Endodermal cell (in vitro differentiated cells): ENCODE data around the gene MTFR1L. TPM values are rescaled to one million over a fixed set of nuclear protein-coding genes. Genes with fewer than 3 reads are reported as not detected.

Source experiments
- DNase-seq: peaks from one replicate; pipeline ENCODE4 v3.0.0-alpha.2; 2017
- H3K27ac ChIP-seq: 2 replicates; pipeline ENCODE4 v1.5.1; 2013; ENCODE audit warnings: mild to moderate bottlenecking, low read depth, low read length, moderate library complexity
- H3K27me3 ChIP-seq: 2 replicates; pipeline ENCODE4 v1.6.1; 2013; ENCODE audit warnings: mild to moderate bottlenecking, low read length, moderate library complexity; ENCODE audit not compliant: insufficient read depth, control insufficient read depth, poor library complexity, severe bottlenecking
- H3K36me3 ChIP-seq: 2 replicates; pipeline ENCODE4 v1.7.0; 2013; ENCODE audit warnings: mild to moderate bottlenecking, low read length, moderate library complexity; ENCODE audit not compliant: control insufficient read depth, insufficient read depth
- H3K4me1 ChIP-seq: one replicate; pipeline ENCODE4 v1.7.0; 2013; ENCODE audit warnings: low read length; ENCODE audit not compliant: control insufficient read depth, insufficient read depth
- H3K4me3 ChIP-seq: 2 replicates; pipeline ENCODE4 v1.5.1; 2013; ENCODE audit warnings: mild to moderate bottlenecking, low read length, moderate library complexity
- H3K9ac ChIP-seq: 2 replicates; pipeline ENCODE4 v1.6.1; 2013; ENCODE audit warnings: mild to moderate bottlenecking, low read length, moderate library complexity; ENCODE audit not compliant: poor library complexity, severe bottlenecking; ENCODE audit errors: extremely low read depth
- H3K9me3 ChIP-seq: 2 replicates; pipeline ENCODE4 v1.6.1; 2013; ENCODE audit warnings: mild to moderate bottlenecking, low read length, moderate library complexity; ENCODE audit not compliant: control insufficient read depth
- H3K27ac Mint-ChIP-seq: 2 replicates; pipeline ENCODE4 v1.8.0; 2020; ENCODE audit warnings: mixed read lengths
- H3K27me3 Mint-ChIP-seq: 2 replicates; pipeline ENCODE4 v1.8.0; 2021; ENCODE audit warnings: mild to moderate bottlenecking, mixed read lengths; ENCODE audit not compliant: insufficient read depth
- H3K36me3 Mint-ChIP-seq: 2 replicates; pipeline ENCODE4 v1.8.0; 2020; ENCODE audit warnings: low read depth, mixed read lengths
- H3K4me1 Mint-ChIP-seq: 2 replicates; pipeline ENCODE4 v1.8.0; 2020; ENCODE audit warnings: mixed read lengths
- H3K4me3 Mint-ChIP-seq: 2 replicates; pipeline ENCODE4 v1.8.0; 2020; ENCODE audit warnings: mild to moderate bottlenecking, moderate library complexity, mixed read lengths
- H3K9me3 Mint-ChIP-seq: 2 replicates; pipeline ENCODE4 v1.8.0; 2020; ENCODE audit warnings: mild to moderate bottlenecking, mixed read lengths
- CTCF ChIP-seq: fragments of 200-600 bp; sonication (generic); conservative IDR thresholded peaks from 2 replicates; pipeline ENCODE4 v1.5.0; 2021; ENCODE audit warnings: antibody characterized with exemption, mild to moderate bottlenecking
- WGBS, 2 experiments: methylation state at CpG; one replicate each; pipeline versions ENCODE4 v1.1.5 to v1.1.7; 2013; ENCODE audit warnings: missing lambda C conversion rate in 2 of 2, mixed read lengths in 1 of 2; ENCODE audit not compliant: insufficient coverage in 1 of 2, insufficient read length in 1 of 2; 5-methylcytosine and 5-hydroxymethylcytosine counted together
- total RNA-seq, 2 donors: library from RNA; stranded (reverse); fragmentation: NEBNext Ultra II Directional in 1 of 2; extraction: Animal tissue kit (Norgen Biotek cat#: 25700) in 1 of 2; gene quantifications; 2 replicates in 1 of 2; 3 replicates in 1 of 2; pipeline ENCODE4 v1.2.1, GENCODE V29; 2021

The MTFR1L gene
- total RNA-seq, 2 donors from 2014 or later: 31.6 to 36.2 TPM

GRCh38 chr1:25813071-25813733, 6.6 kb upstream of the MTFR1L start:
- WGBS, 2 experiments: 89 to 90% methylated on average over 8 to 11 of the region's 11 CpGs
- peaks cover 4% of the 10 kb centered on the region for H3K4me1 Mint-ChIP-seq
- Histone ChIP-seq H3K4me3 (no peak overlapping the region), H3K9me3 (no peaks in the 10 kb centered on the region), H3K9ac (no peak overlapping the region), H3K36me3 (peaks cover 13% of the 10 kb centered on the region), H3K27ac (no peak overlapping the region), H3K4me1 (no peaks in the 10 kb centered on the region), H3K27me3 (no peaks in the 10 kb centered on the region)
- no peak overlapping the region for H3K4me3 Mint-ChIP-seq
- H3K27me3 Mint-ChIP-seq: no peaks in the 10 kb centered on the region
- H3K9me3 Mint-ChIP-seq: no peaks in the 10 kb centered on the region
- no peak for TF ChIP-seq CTCF
- H3K36me3 Mint-ChIP-seq: peaks cover 33% of the 10 kb centered on the region
- no peak for DNase-seq
- H3K27ac Mint-ChIP-seq: no peak overlapping the region

- H3K27me3 ChIP-seq: no peaks in the 10 kb centered on the region
- H3K4me1 Mint-ChIP-seq: peaks cover 11% of the 10 kb centered on the region
- no peak overlapping the region for H3K4me3 Mint-ChIP-seq
- peaks cover 13% of the 10 kb centered on the region for H3K36me3 ChIP-seq
- H3K4me1 ChIP-seq: peaks cover 4% of the 10 kb centered on the region
- H3K4me3 ChIP-seq: no peak overlapping the region
- no peaks in the 10 kb centered on the region for H3K27me3 Mint-ChIP-seq
- no peak for DNase-seq
- H3K27ac ChIP-seq: no peak overlapping the region
- no peak overlapping the region for H3K9ac ChIP-seq
- peak; percentile 19 for TF ChIP-seq CTCF
- H3K9me3 Mint-ChIP-seq: no peaks in the 10 kb centered on the region
- WGBS, 2 experiments: 93% methylated on average over 9 to 24 of the region's 24 CpGs
- no peak overlapping the region for H3K27ac Mint-ChIP-seq
- no peaks in the 10 kb centered on the region for H3K9me3 ChIP-seq
- peaks cover 33% of the 10 kb centered on the region for H3K36me3 Mint-ChIP-seq
Observed at GRCh38 chr1:25813734-25814471, 5.9 kb upstream of the MTFR1L start.

- Mint-ChIP-seq H3K36me3 (peaks cover 31% of the 10 kb centered on the region), H3K27me3 (no peaks in the 10 kb centered on the region), H3K4me3 (no peak overlapping the region), H3K9me3 (no peaks in the 10 kb centered on the region), H3K27ac (no peak overlapping the region), H3K4me1 (peaks cover 12% of the 10 kb centered on the region)
- H3K36me3 ChIP-seq: peaks cover 13% of the 10 kb centered on the region
- no peak overlapping the region for H3K27ac ChIP-seq
- no peak overlapping the region for H3K9ac ChIP-seq
- WGBS, 2 experiments: 96 to 100% methylated on average over 6 to 7 of the region's 7 CpGs
- H3K27me3 ChIP-seq: no peaks in the 10 kb centered on the region
- H3K4me1 ChIP-seq: peaks cover 5% of the 10 kb centered on the region
- H3K9me3 ChIP-seq: no peaks in the 10 kb centered on the region
- TF ChIP-seq CTCF: no peak
- no peak for DNase-seq
- no peak overlapping the region for H3K4me3 ChIP-seq
Observed at GRCh38 chr1:25814549-25815087, 5.1 kb upstream of the MTFR1L start.
